ENCODE measurements around the gene CCDC63. TPM values are rescaled to one million over a fixed set of nuclear protein-coding genes. Genes with fewer than 3 reads are reported as not detected.

CCDC63 gene
- not detected in 2 replicates for total RNA-seq

DNA sequence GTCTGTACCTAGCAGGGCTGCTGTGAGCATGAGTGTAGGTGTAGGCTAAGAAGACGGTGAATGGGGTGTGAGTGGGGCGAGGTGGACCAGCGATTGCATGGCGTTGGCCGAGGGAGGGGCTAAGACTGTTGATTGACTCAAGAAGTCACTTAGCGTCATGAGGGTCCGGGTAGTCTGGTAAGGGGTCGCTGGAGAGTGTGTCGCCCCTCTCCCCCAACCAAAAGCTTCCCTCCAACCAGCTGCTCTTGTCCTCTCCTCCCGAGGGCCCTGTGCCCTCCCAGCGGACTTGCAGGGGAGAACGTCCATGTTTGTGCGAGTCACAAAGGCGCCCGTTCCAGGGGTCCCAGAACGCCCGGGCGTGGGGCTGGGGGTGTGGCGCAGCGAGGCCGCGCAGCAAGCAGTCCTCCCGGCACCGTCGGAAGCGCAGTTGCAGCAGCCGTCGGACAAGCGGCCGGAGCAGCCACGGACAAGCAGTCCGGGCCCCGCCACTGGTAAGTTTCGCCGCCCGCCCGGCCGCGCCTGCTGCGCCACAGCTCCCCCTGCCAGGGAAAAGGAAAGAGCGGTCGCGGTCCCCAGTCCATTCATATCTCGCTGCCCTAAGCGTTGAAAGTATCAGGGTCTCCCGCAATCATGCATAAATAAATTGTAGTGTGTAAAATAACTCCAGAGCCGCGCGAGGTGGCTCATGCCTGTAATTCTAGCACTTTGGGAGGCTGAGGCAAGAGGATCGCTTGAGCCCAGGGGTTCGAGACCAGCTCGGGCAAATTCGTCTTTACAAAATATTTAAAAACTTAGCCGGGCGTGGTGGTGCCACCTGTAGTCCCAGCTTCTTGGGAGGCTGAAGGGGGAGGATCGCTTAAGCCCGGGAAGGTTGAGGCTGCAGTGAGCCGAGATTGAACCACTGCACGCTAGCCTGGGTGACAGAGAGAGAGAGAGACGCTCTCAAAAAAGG is at the start of gene CCDC63:
Gene CCDC63 (plus strand): TSS at position 373 of the 952 bp plus-strand sequence. CDS start 5,968 bp downstream, outside the sequence.

DNA sequence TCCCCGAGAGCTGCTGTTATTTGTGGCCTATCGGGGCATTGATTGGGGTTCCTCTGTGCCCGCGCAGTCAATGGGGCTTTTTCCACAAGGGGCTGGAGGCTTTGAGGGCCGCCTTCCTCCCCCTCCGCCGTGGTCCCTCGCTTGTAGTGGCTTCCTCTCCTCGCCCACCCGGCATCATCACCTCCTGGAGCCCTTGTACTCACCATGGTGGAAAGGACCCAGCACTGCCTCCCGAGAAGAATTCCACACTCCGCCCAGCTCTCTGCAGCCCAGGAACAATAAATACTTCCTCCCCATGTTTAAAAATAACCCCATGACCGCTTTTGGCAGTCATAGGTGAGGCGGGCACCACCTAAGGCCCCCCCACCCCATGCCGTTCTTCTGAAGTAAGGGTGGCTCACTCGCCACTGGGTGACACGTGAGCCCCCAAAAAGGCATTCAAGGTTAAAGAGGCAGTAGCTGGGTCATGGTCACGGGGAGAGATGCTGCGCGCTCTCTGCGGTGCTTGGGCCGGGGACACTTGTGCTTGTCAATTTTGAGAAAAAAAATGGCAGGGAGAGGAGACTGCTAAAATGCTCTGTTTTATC is 73.6 kb downstream of the CCDC63 start, which contains the start of gene MYL2:
Gene MYL2 (minus strand): TSS at position 256 of the 587 bp plus-strand sequence. CDS start 50 bp downstream, at position 206.

Other genes starting within 250 kb of the CCDC63 start
- 13.5 and 17.8 TPM in 2 replicates for gene TCTN1, start 232.9 kb upstream of the CCDC63 start, total RNA-seq
- gene HVCN1, start 157.9 kb upstream of the CCDC63 start, total RNA-seq = 0.78 and 1.3 TPM in 2 replicates
- 88.0 and 111 TPM in 2 replicates for gene PPP1CC, start 104.1 kb upstream of the CCDC63 start, total RNA-seq
- not detected in 2 replicates for gene MYL2, start 73.6 kb downstream of the CCDC63 start, total RNA-seq
- 4.3 and 4.9 TPM in 2 replicates for gene CUX2, start 187.2 kb downstream of the CCDC63 start, total RNA-seq

All from airway epithelial cell (primary cell).